Measurements from ENCODE around the gene ARIH1. TPM values are rescaled to one million over a fixed set of nuclear protein-coding genes. Genes with fewer than 3 reads are reported as not detected.

The ARIH1 gene
- total RNA-seq, 6 experiments from 2014 or later = 138 to 171 (median 159) TPM

DNA sequence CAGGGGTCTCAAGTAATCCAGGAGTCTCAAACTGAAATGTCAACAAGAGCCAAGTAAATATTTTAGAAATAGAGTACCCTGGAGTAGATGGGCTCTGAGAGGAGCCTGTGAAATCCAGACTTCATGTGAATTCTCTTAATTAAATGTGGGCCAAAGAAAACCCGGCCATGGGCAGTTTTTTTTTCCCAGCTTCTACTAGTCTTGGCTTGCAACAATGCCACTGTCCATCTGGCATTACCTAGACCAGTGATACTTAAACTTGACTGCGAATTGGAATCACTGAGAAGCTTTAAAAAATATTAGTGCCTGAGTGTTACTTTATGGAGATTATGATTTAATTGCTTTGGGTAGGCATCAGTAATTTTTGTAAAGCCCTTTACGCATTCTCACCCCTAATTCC, 114.0 kb downstream of the ARIH1 start:
- DNase-seq = no peak
- H3K27me3 Mint-ChIP-seq (ENCODE audit: insufficient read depth) = peaks cover 3% of the 10 kb centered on the region; the same call in 1 of the 2 replicates
- TF ChIP-seq, protein P1, sequence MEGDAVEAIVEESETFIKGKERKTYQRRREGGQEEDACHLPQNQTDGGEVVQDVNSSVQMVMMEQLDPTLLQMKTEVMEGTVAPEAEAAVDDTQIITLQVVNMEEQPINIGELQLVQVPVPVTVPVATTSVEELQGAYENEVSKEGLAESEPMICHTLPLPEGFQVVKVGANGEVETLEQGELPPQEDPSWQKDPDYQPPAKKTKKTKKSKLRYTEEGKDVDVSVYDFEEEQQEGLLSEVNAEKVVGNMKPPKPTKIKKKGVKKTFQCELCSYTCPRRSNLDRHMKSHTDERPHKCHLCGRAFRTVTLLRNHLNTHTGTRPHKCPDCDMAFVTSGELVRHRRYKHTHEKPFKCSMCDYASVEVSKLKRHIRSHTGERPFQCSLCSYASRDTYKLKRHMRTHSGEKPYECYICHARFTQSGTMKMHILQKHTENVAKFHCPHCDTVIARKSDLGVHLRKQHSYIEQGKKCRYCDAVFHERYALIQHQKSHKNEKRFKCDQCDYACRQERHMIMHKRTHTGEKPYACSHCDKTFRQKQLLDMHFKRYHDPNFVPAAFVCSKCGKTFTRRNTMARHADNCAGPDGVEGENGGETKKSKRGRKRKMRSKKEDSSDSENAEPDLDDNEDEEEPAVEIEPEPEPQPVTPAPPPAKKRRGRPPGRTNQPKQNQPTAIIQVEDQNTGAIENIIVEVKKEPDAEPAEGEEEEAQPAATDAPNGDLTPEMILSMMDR (IDR thresholded peaks at IDR 0.05) = no peak
- H3K9me3 Mint-ChIP-seq = no peaks in the 10 kb centered on the region
- peaks cover 46% of the 10 kb centered on the region for H3K4me1 Mint-ChIP-seq (ENCODE audit: low read depth)
- no peak overlapping the region for H3K27ac Mint-ChIP-seq
- peaks cover 16% of the 10 kb centered on the region for H3K36me3 Mint-ChIP-seq (ENCODE audit: low read depth)
- H3K4me3 Mint-ChIP-seq = no peak overlapping the region

DNA sequence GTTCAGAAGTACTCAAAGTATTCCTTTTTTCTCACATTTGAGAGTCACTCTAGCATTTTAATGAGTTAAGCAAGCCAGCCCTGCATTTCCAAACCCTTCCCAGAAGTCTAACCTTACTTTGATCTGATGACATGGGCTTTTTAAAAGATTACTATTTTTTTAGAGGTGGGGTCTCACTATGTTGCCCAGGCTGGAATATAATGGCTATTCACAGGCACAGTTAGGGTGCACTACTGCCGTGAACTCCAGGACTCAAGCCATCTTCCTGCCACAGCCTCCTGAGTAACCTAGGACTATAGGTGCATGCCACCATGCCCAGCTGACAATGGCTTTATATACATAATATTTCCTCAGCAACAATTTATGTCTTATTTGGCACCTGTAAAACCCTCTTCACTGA, 116.3 kb downstream of the ARIH1 start:
- DNase-seq = no peak
- Mint-ChIP-seq H3K27me3 (ENCODE audit: insufficient read depth) (peaks cover 3% of the 10 kb centered on the region; the same call in 1 of the 2 replicates), H3K4me1 (ENCODE audit: low read depth) (peaks cover 26% of the 10 kb centered on the region), H3K9me3 (no peaks in the 10 kb centered on the region), H3K27ac (no peak overlapping the region), H3K4me3 (no peak overlapping the region), H3K36me3 (ENCODE audit: low read depth) (peaks cover 11% of the 10 kb centered on the region)
- TF ChIP-seq, protein P1 (IDR thresholded peaks at IDR 0.05) = no peak

DNA sequence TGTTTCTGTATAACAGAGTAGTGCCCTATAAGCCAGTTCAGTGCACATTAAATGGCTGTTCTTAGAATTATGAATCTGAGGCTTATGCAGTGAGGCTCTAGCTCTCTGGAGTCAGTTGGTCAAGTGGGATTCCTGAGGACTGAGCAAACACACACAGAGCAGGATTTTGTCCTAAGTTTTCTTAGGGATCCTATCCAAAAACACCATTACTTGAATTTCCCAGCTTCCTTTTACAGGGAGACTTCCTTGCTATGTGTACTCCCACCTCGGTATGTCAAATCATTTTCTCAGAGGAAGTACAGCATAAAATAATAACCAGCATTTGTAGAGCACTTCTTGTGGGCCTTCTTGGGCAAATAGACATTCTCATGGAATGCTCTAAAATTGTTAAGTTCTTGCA, 117.2 kb downstream of the ARIH1 start:
- H3K4me1 Mint-ChIP-seq (ENCODE audit: low read depth) = peaks cover 22% of the 10 kb centered on the region
- peaks cover 5% of the 10 kb centered on the region; the same call in 1 of the 2 replicates for H3K36me3 Mint-ChIP-seq (ENCODE audit: low read depth)
- H3K9me3 Mint-ChIP-seq = no peaks in the 10 kb centered on the region
- H3K4me3 Mint-ChIP-seq = no peak overlapping the region; the same call in 1 of the 2 replicates
- TF ChIP-seq, protein P1 (IDR thresholded peaks at IDR 0.05) = no peak
- H3K27me3 Mint-ChIP-seq (ENCODE audit: insufficient read depth) = peaks cover 3% of the 10 kb centered on the region; the same call in 1 of the 2 replicates
- peak overlapping the region; percentile 75 for H3K27ac Mint-ChIP-seq
- DNase-seq = peak; percentile 59

DNA sequence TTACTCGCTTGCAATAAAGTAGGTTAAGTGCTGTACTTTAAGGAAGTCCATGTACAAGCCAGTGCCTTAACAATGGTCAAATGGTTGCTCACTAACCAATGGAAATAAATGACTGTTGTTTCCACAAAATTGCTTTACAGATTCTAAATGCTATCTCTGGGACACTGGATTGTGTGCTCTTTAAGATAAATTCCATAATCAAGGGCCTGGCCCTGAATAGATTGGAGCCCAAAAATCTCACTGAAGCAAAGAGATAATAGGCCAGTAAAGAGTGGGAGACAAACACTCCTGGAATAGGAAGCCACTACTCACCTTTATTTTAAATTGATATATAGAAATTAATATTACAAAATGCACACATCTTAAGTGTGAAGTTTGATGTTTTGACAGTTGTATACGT, 118.0 kb downstream of the ARIH1 start:
- Mint-ChIP-seq H3K4me1 (ENCODE audit: low read depth) (peaks cover 25% of the 10 kb centered on the region), H3K27ac (0 out of 2 replicates have a peak overlapping the region, but pooled peaks have one; percentile 75), H3K4me3 (no peak overlapping the region), H3K36me3 (ENCODE audit: low read depth) (peaks cover 5% of the 10 kb centered on the region; the same call in 1 of the 2 replicates), H3K27me3 (ENCODE audit: insufficient read depth) (peaks cover 3% of the 10 kb centered on the region; the same call in 1 of the 2 replicates), H3K9me3 (no peaks in the 10 kb centered on the region)
- TF ChIP-seq, protein P1 (IDR thresholded peaks at IDR 0.05) = no peak
- DNase-seq = no peak

DNA sequence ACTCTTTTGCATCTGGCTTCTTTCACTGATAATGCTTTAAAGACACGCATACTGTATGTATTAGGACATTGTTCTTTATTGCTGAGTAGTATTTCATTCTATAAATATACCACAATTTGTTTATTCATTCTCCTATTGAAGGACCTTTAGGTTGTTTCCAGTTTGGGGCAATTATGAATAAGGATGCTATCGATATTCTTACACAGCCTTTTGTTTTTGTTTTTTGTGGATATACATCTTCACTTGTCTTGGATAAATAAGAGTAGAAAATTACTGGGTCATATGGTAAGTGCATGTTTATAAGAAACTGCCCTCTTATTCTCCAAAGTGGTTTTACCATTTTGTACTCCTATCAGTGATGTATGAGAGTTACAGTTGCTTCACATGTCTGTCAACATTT, 118.5 kb downstream of the ARIH1 start:
- DNase-seq = no peak
- H3K36me3 Mint-ChIP-seq (ENCODE audit: low read depth) = no peaks in the 10 kb centered on the region
- no peak overlapping the region for H3K4me3 Mint-ChIP-seq
- H3K27me3 Mint-ChIP-seq (ENCODE audit: insufficient read depth) = peaks cover 3% of the 10 kb centered on the region; the same call in 1 of the 2 replicates
- H3K9me3 Mint-ChIP-seq = no peaks in the 10 kb centered on the region
- peaks cover 26% of the 10 kb centered on the region for H3K4me1 Mint-ChIP-seq (ENCODE audit: low read depth)
- H3K27ac Mint-ChIP-seq = no peak overlapping the region
- TF ChIP-seq, protein P1 (IDR thresholded peaks at IDR 0.05) = no peak
